Karpas-422 (cell line): ENCODE results near the gene ZFC3H1. TPM values are rescaled to one million over a fixed set of nuclear protein-coding genes. Genes with fewer than 3 reads are reported as not detected.

ENCODE experiments used
- DNase-seq: peaks from one replicate; pipeline ENCODE4 v3.0.0-alpha.2; 2015
- H2AFZ ChIP-seq: fragments of 200-600 bp; sonication (generic); 2 replicates; pipeline ENCODE4 v1.6.1; 2014; ENCODE audit warnings: antibody characterized with exemption, low read length, mixed read lengths
- H3K27ac ChIP-seq: fragments of 200-600 bp; sonication (generic); 2 replicates; pipeline ENCODE4 v1.5.1; 2014; ENCODE audit warnings: mild to moderate bottlenecking, low read length, moderate library complexity
- H3K27me3 ChIP-seq: fragments of 200-600 bp; sonication (generic); 2 replicates; pipeline ENCODE4 v1.6.1; 2014; ENCODE audit warnings: low read length, mixed read lengths
- H3K36me3 ChIP-seq: fragments of 200-600 bp; sonication (generic); 2 replicates; pipeline ENCODE4 v1.6.1; 2014; ENCODE audit warnings: low read length, mixed read lengths; ENCODE audit not compliant: insufficient read depth
- H3K4me1 ChIP-seq: fragments of 200-600 bp; sonication (generic); 2 replicates; pipeline ENCODE4 v1.6.1; 2014; ENCODE audit warnings: mild to moderate bottlenecking, low read length, mixed read lengths
- H3K4me2 ChIP-seq: fragments of 200-600 bp; sonication (generic); 2 replicates; pipeline ENCODE4 v1.6.1; 2014; ENCODE audit warnings: low read length, low read depth, mild to moderate bottlenecking; ENCODE audit not compliant: poor library complexity, severe bottlenecking
- H3K4me3 ChIP-seq: fragments of 200-600 bp; sonication (generic); 2 replicates; pipeline ENCODE4 v1.5.1; 2014; ENCODE audit warnings: mild to moderate bottlenecking, antibody characterized with exemption, low read length, mixed read lengths
- H3K79me2 ChIP-seq: fragments of 200-600 bp; sonication (generic); 2 replicates; pipeline ENCODE4 v1.6.1; 2014; ENCODE audit warnings: mild to moderate bottlenecking, low read length, mixed read lengths
- H3K9ac ChIP-seq: fragments of 200-600 bp; sonication (generic); 2 replicates; pipeline ENCODE4 v1.6.0; 2014; ENCODE audit warnings: low read length
- H3K9me2 ChIP-seq: fragments of 200-600 bp; sonication (generic), shearing (Covaris generic); replicated peaks from 2 replicates; pipeline ENCODE4 v1.6.0; 2014; ENCODE audit warnings: mild to moderate bottlenecking, low read length, moderate library complexity; ENCODE audit not compliant: insufficient read depth
- H3K9me3 ChIP-seq: fragments of 300-700, 200-600 bp; sonication (generic); 2 replicates; pipeline ENCODE4 v1.6.1; 2014; ENCODE audit warnings: low read length, mixed read lengths
- H4K20me1 ChIP-seq: fragments of 200-600 bp; sonication (generic); 2 replicates; pipeline ENCODE4 v1.6.1; 2014; ENCODE audit warnings: mild to moderate bottlenecking, antibody characterized with exemption, low read length, low read depth; ENCODE audit not compliant: insufficient read depth
- total RNA-seq: library from RNA; depleted of rRNA; stranded (reverse); fragments of >200 nt; shearing (Covaris generic); gene quantifications from 2 replicates; pipeline ENCODE4 v1.2.3, GENCODE V29; 2014; ENCODE audit warnings: low replicate concordance

ZFC3H1 gene
- total RNA-seq, 1 experiment from 2014 or later = 74.7 TPM

- H3K9me3 ChIP-seq = no peaks in the 10 kb centered on the region
- no peak for DNase-seq
- H3K4me1 ChIP-seq = no peaks in the 10 kb centered on the region
- no peaks in the 10 kb centered on the region for H4K20me1 ChIP-seq
- H3K27me3 ChIP-seq = no peaks in the 10 kb centered on the region
- H2AFZ ChIP-seq = no peak overlapping the region
- no peak overlapping the region for H3K4me3 ChIP-seq
- no peak overlapping the region for H3K9ac ChIP-seq
- no peaks in the 10 kb centered on the region for H3K9me2 ChIP-seq
- H3K79me2 ChIP-seq = no peaks in the 10 kb centered on the region
- H3K4me2 ChIP-seq = no peak overlapping the region
- no peak overlapping the region for H3K27ac ChIP-seq
- H3K36me3 ChIP-seq = no peaks in the 10 kb centered on the region
These were observed 69.3 kb downstream of the ZFC3H1 start for GRCh38 chr12:71594214-71594948.

DNA sequence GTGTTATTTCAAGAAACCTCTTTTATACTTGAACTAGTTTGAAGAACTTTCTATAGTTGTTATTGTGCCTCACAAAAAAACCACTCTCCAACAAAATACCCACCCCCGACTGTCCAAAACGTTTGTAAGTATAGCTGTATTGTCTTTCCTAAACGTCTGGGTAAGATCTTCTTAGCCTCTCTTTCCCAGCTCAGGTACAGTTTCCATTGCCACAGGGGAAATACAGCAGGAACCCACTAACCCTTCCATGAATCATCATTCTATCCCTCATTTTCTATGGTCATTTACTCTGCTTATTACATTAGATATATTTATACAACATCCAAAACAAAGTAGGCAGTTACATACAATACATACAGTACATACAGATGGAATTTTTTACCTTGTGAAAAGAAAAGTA, 70.8 kb downstream of the ZFC3H1 start:
- no peaks in the 10 kb centered on the region for H3K79me2 ChIP-seq
- H3K27me3 ChIP-seq = no peaks in the 10 kb centered on the region
- no peaks in the 10 kb centered on the region for H3K4me1 ChIP-seq
- no peaks in the 10 kb centered on the region for H4K20me1 ChIP-seq
- no peaks in the 10 kb centered on the region for H3K9me3 ChIP-seq
- no peak overlapping the region for H2AFZ ChIP-seq
- H3K4me3 ChIP-seq = no peak overlapping the region
- H3K9ac ChIP-seq = no peak overlapping the region
- no peaks in the 10 kb centered on the region for H3K9me2 ChIP-seq
- no peak overlapping the region for H3K4me2 ChIP-seq
- no peak for DNase-seq
- no peak overlapping the region for H3K27ac ChIP-seq
- H3K36me3 ChIP-seq = no peaks in the 10 kb centered on the region

- Histone ChIP-seq H3K4me2 (no peak overlapping the region), H3K9ac (no peak overlapping the region), H4K20me1 (no peaks in the 10 kb centered on the region), H3K27ac (no peak overlapping the region), H3K36me3 (no peaks in the 10 kb centered on the region), H3K9me2 (no peaks in the 10 kb centered on the region), H3K4me3 (no peak overlapping the region), H3K4me1 (no peaks in the 10 kb centered on the region), H2AFZ (no peak overlapping the region), H3K27me3 (no peaks in the 10 kb centered on the region), H3K79me2 (no peaks in the 10 kb centered on the region), H3K9me3 (no peaks in the 10 kb centered on the region)
- no peak for DNase-seq
These were observed 72.0 kb downstream of the ZFC3H1 start for GRCh38 chr12:71591601-71592000.

GRCh38 chr12:71589478-71589881, 74.2 kb downstream of the ZFC3H1 start:
- Histone ChIP-seq H3K36me3 (no peaks in the 10 kb centered on the region), H3K27me3 (no peaks in the 10 kb centered on the region), H3K9ac (no peak overlapping the region), H3K4me2 (no peak overlapping the region), H2AFZ (no peak overlapping the region), H3K4me1 (no peaks in the 10 kb centered on the region), H3K79me2 (no peaks in the 10 kb centered on the region), H4K20me1 (no peaks in the 10 kb centered on the region), H3K9me3 (no peaks in the 10 kb centered on the region), H3K9me2 (no peaks in the 10 kb centered on the region), H3K27ac (no peak overlapping the region), H3K4me3 (no peak overlapping the region)
- DNase-seq = no peak

- DNase-seq = no peak
- no peaks in the 10 kb centered on the region for H3K9me3 ChIP-seq
- H3K27me3 ChIP-seq = no peaks in the 10 kb centered on the region
- H2AFZ ChIP-seq = no peak overlapping the region
- H3K79me2 ChIP-seq = no peaks in the 10 kb centered on the region
- no peaks in the 10 kb centered on the region for H4K20me1 ChIP-seq
- no peak overlapping the region for H3K4me3 ChIP-seq
- H3K36me3 ChIP-seq = no peaks in the 10 kb centered on the region
- no peaks in the 10 kb centered on the region for H3K4me1 ChIP-seq
- H3K9me2 ChIP-seq = no peaks in the 10 kb centered on the region
- H3K4me2 ChIP-seq = no peak overlapping the region
- no peak overlapping the region for H3K27ac ChIP-seq
- no peak overlapping the region for H3K9ac ChIP-seq
These were observed 76.6 kb downstream of the ZFC3H1 start for GRCh38 chr12:71587012-71587411.

- H3K36me3 ChIP-seq = no peaks in the 10 kb centered on the region
- no peaks in the 10 kb centered on the region for H3K9me2 ChIP-seq
- no peak overlapping the region for H3K9ac ChIP-seq
- no peak overlapping the region for H2AFZ ChIP-seq
- no peak for DNase-seq
- H3K4me3 ChIP-seq = no peak overlapping the region
- H3K9me3 ChIP-seq = no peaks in the 10 kb centered on the region
- H3K79me2 ChIP-seq = no peaks in the 10 kb centered on the region
- no peak overlapping the region for H3K4me2 ChIP-seq
- H3K27ac ChIP-seq = no peak overlapping the region
- no peaks in the 10 kb centered on the region for H3K27me3 ChIP-seq
- no peaks in the 10 kb centered on the region for H4K20me1 ChIP-seq
- no peaks in the 10 kb centered on the region for H3K4me1 ChIP-seq
These were observed 78.4 kb downstream of the ZFC3H1 start for GRCh38 chr12:71585218-71585617.

GRCh38 chr12:71584356-71584755, 79.3 kb downstream of the ZFC3H1 start:
- DNase-seq = no peak
- Histone ChIP-seq H3K27me3 (no peaks in the 10 kb centered on the region), H3K4me1 (no peaks in the 10 kb centered on the region), H3K4me3 (no peak overlapping the region), H3K36me3 (no peaks in the 10 kb centered on the region), H4K20me1 (no peaks in the 10 kb centered on the region), H2AFZ (no peak overlapping the region), H3K9ac (no peak overlapping the region), H3K27ac (no peak overlapping the region), H3K9me2 (no peaks in the 10 kb centered on the region), H3K79me2 (no peaks in the 10 kb centered on the region), H3K9me3 (no peaks in the 10 kb centered on the region), H3K4me2 (no peak overlapping the region)

GRCh38 chr12:71582925-71583324, 80.7 kb downstream of the ZFC3H1 start:
- no peaks in the 10 kb centered on the region for H3K36me3 ChIP-seq
- no peak for DNase-seq
- H3K9me2 ChIP-seq = no peaks in the 10 kb centered on the region

More at GRCh38 chr12:71582925-71583324, 80.7 kb downstream of the ZFC3H1 start:
- Histone ChIP-seq H3K27me3 (no peaks in the 10 kb centered on the region), H3K9ac (no peak overlapping the region), H3K4me3 (no peak overlapping the region), H3K27ac (no peak overlapping the region), H2AFZ (no peak overlapping the region), H3K4me2 (no peak overlapping the region), H3K79me2 (no peaks in the 10 kb centered on the region), H3K9me3 (no peaks in the 10 kb centered on the region), H4K20me1 (no peaks in the 10 kb centered on the region), H3K4me1 (no peaks in the 10 kb centered on the region)
